Liver (tissue), 9 donors: Measurements from ENCODE around the gene KIF26B. TPM values are rescaled to one million over a fixed set of nuclear protein-coding genes. Genes with fewer than 3 reads are reported as not detected.

ENCODE experiments used
- DNase-seq: peaks from one replicate; pipeline ENCODE4 v3.0.0-alpha.2; 2017; ENCODE audit warnings: low spot score
- H3K27ac ChIP-seq, 2 donors: one replicate each; pipeline ENCODE4 v1.7.0; 2013; ENCODE audit warnings: inconsistent platforms in 2 of 2, low read length in 2 of 2, control low read depth in 1 of 2, low read depth in 1 of 2, mild to moderate bottlenecking in 1 of 2
- H3K27me3 ChIP-seq, 4 donors: one replicate each; pipeline versions ENCODE4 v1.6.1 to v1.7.0; 2013; ENCODE audit warnings: low read length in 3 of 4, inconsistent platforms in 1 of 4, mild to moderate bottlenecking in 1 of 4, moderate library complexity in 1 of 4; ENCODE audit not compliant: control insufficient read depth in 4 of 4, insufficient read depth in 4 of 4
- H3K36me3 ChIP-seq, 4 donors: one replicate each; pipeline versions ENCODE4 v1.6.1 to v1.7.0; 2013; ENCODE audit warnings: low read length in 3 of 4, mild to moderate bottlenecking in 3 of 4, low read depth in 1 of 4, moderate library complexity in 1 of 4; ENCODE audit not compliant: control insufficient read depth in 4 of 4, insufficient read depth in 3 of 4
- H3K4me1 ChIP-seq, 4 donors: one replicate each; pipeline versions ENCODE4 v1.6.1 to v1.7.0; 2013; ENCODE audit warnings: low read length in 3 of 4, mild to moderate bottlenecking in 3 of 4, moderate library complexity in 1 of 4; ENCODE audit not compliant: control insufficient read depth in 4 of 4, insufficient read depth in 4 of 4
- H3K4me3 ChIP-seq, 3 donors: one replicate each; pipeline versions ENCODE4 v1.6.1 to v1.7.0; 2013; ENCODE audit warnings: low read length in 3 of 3, control low read depth in 1 of 3, low read depth in 1 of 3, mild to moderate bottlenecking in 1 of 3
- H3K9ac ChIP-seq, 2 donors: one replicate each; pipeline ENCODE4 v1.7.0; 2013; ENCODE audit warnings: low read length in 2 of 2, mild to moderate bottlenecking in 2 of 2, moderate library complexity in 2 of 2, control low read depth in 1 of 2, low read depth in 1 of 2
- H3K9me3 ChIP-seq, 4 donors: one replicate each; pipeline versions ENCODE4 v1.6.1 to v1.7.0; 2013; ENCODE audit warnings: low read length in 3 of 4; ENCODE audit not compliant: control insufficient read depth in 4 of 4
- ATF3 ChIP-seq: IDR thresholded peaks from 2 replicates; pipeline ENCODE4 v1.6.1; 2016; ENCODE audit warnings: antibody characterized with exemption
- CTCF ChIP-seq: fragments of 150-350 bp; IDR thresholded peaks from 2 replicates; pipeline ENCODE4 v1.5.1; 2017; ENCODE audit warnings: improper control_type of control experiment, low read depth, low read length; ENCODE audit not compliant: missing input control
- EGR1 ChIP-seq, 2 donors: IDR thresholded peaks; 2 replicates each; pipeline ENCODE4 v1.6.1; 2016 to 2018; ENCODE audit warnings: antibody characterized with exemption in 2 of 2, low read depth in 2 of 2
- FOXA1 ChIP-seq: IDR thresholded peaks from 2 replicates; pipeline ENCODE4 v1.6.1; 2016; ENCODE audit warnings: antibody characterized with exemption
- FOXA2 ChIP-seq: IDR thresholded peaks from 2 replicates; pipeline ENCODE4 v1.6.1; 2016; ENCODE audit warnings: antibody characterized with exemption
- GABPA ChIP-seq, 2 donors: IDR thresholded peaks in 1 of 2; conservative IDR thresholded peaks in 1 of 2; 2 replicates each; pipeline ENCODE4 v1.6.1; 2016; ENCODE audit warnings: antibody characterized with exemption in 2 of 2, mild to moderate bottlenecking in 1 of 2, moderate library complexity in 1 of 2
- HNF4A ChIP-seq, 2 donors: conservative IDR thresholded peaks; 2 replicates each; pipeline ENCODE4 v1.6.1; 2016; ENCODE audit warnings: antibody characterized with exemption in 2 of 2, mild to moderate bottlenecking in 2 of 2
- HNF4G ChIP-seq: IDR thresholded peaks from 2 replicates; pipeline ENCODE4 v1.6.1; 2016; ENCODE audit warnings: antibody characterized with exemption
- JUND ChIP-seq, 2 donors: IDR thresholded peaks; 2 replicates each; pipeline ENCODE4 v1.6.1; 2016; ENCODE audit warnings: antibody characterized with exemption in 2 of 2
- NR2F2 ChIP-seq: IDR thresholded peaks from 2 replicates; pipeline ENCODE4 v1.6.1; 2016; ENCODE audit warnings: antibody characterized with exemption
- RAD21 ChIP-seq, 2 donors: IDR thresholded peaks; 2 replicates each; pipeline ENCODE4 v1.6.1; 2016; ENCODE audit warnings: antibody characterized with exemption in 2 of 2, mild to moderate bottlenecking in 2 of 2
- RXRA ChIP-seq, 2 donors: IDR thresholded peaks; 2 replicates each; pipeline ENCODE4 v1.6.1; 2017 to 2018; ENCODE audit warnings: antibody characterized with exemption in 2 of 2, mild to moderate bottlenecking in 1 of 2
- SP1 ChIP-seq: IDR thresholded peaks from 2 replicates; pipeline ENCODE4 v1.6.1; 2018; ENCODE audit warnings: antibody characterized with exemption, mild to moderate bottlenecking
- TAF1 ChIP-seq: conservative IDR thresholded peaks from 2 replicates; pipeline ENCODE4 v1.6.1; 2016; ENCODE audit warnings: antibody characterized with exemption, mild to moderate bottlenecking
- YY1 ChIP-seq: IDR thresholded peaks from 2 replicates; pipeline ENCODE4 v1.6.1; 2016; ENCODE audit warnings: antibody characterized with exemption, mild to moderate bottlenecking
- ZBTB33 ChIP-seq: IDR thresholded peaks from 2 replicates; pipeline ENCODE4 v1.6.1; 2016; ENCODE audit warnings: antibody characterized with exemption
- WGBS: extraction: QIAGEN DNeasy Blood & Tissue Kit; methylation state at CpG from one replicate; pipeline ENCODE4 v1.1.7; 2013; 5-methylcytosine and 5-hydroxymethylcytosine counted together
- polyA plus RNA-seq, 2 donors: library from polyadenylated mRNA; stranded (reverse) in 1 of 2; unstranded in 1 of 2; fragments of 200-250 nt in 1 of 2; fragments of >200 nt in 1 of 2; fragmentation: Nextera tagmentation in 1 of 2; extraction: Ambion mirVana in 1 of 2; gene quantifications; one replicate each; pipeline versions ENCODE4 v1.2.1 to v1.2.3, GENCODE V29; 2013 to 2015
- total RNA-seq, 2 donors: library from RNA; depleted of rRNA; stranded (reverse); fragments of >200 nt; gene quantifications; one replicate each; pipeline ENCODE4 v1.2.3, GENCODE V29; 2014
- TF ChIP-seq, protein P1 (sequence below): IDR thresholded peaks from 2 replicates; pipeline ENCODE4 v1.6.1; 2016; ENCODE audit warnings: antibody characterized with exemption
- TF ChIP-seq, protein P2 (sequence below): IDR thresholded peaks from 2 replicates; pipeline ENCODE4 v1.6.1; 2016; ENCODE audit warnings: antibody characterized with exemption, mild to moderate bottlenecking
- donor health status: healthy.
- donor health status: healthy.
- donor health status: healthy.
- donor health status: healthy.
- donor health status: healthy.

The KIF26B gene
- total and polyA plus RNA-seq, 4 donors, result 0.10 to 1.7 (median 0.34) TPM

GRCh38 chr1:245440922-245441321 is 286.1 kb downstream of the KIF26B start:
- no peak overlapping the region for H3K9ac ChIP-seq
- no peak overlapping the region for H3K4me3 ChIP-seq
- no peaks in the 10 kb centered on the region for H3K36me3 ChIP-seq
- no peak for DNase-seq
- H3K4me1 ChIP-seq, result no peaks in the 10 kb centered on the region
- WGBS, result 63% methylated on average over 7 of the region's 7 CpGs
- no peaks in the 10 kb centered on the region for H3K9me3 ChIP-seq
- H3K27me3 ChIP-seq, result no peaks in the 10 kb centered on the region
- TF ChIP-seq HNF4G (no peak), HNF4A (conservative IDR thresholded peaks at IDR 0.05) (no peak), YY1 (no peak), CTCF (no peak), RAD21 (IDR thresholded peaks at IDR 0.05) (no peak), ZBTB33 (no peak), ATF3 (no peak), JUND (IDR thresholded peaks at IDR 0.05) (no peak), TAF1 (no peak), SP1 (no peak), EGR1 (IDR thresholded peaks at IDR 0.05; ENCODE audit: low read depth in 2 of 2) (no peak), NR2F2 (no peak), FOXA1 (no peak), RXRA (IDR thresholded peaks at IDR 0.05) (no peak), GABPA (IDR thresholded peaks at IDR 0.05 in 1 of 2, conservative IDR thresholded peaks at IDR 0.05 in 1 of 2) (no peak), FOXA2 (no peak)
- TF ChIP-seq, protein P1, sequence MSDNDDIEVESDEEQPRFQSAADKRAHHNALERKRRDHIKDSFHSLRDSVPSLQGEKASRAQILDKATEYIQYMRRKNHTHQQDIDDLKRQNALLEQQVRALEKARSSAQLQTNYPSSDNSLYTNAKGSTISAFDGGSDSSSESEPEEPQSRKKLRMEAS, result no peak
- TF ChIP-seq, protein P2, sequence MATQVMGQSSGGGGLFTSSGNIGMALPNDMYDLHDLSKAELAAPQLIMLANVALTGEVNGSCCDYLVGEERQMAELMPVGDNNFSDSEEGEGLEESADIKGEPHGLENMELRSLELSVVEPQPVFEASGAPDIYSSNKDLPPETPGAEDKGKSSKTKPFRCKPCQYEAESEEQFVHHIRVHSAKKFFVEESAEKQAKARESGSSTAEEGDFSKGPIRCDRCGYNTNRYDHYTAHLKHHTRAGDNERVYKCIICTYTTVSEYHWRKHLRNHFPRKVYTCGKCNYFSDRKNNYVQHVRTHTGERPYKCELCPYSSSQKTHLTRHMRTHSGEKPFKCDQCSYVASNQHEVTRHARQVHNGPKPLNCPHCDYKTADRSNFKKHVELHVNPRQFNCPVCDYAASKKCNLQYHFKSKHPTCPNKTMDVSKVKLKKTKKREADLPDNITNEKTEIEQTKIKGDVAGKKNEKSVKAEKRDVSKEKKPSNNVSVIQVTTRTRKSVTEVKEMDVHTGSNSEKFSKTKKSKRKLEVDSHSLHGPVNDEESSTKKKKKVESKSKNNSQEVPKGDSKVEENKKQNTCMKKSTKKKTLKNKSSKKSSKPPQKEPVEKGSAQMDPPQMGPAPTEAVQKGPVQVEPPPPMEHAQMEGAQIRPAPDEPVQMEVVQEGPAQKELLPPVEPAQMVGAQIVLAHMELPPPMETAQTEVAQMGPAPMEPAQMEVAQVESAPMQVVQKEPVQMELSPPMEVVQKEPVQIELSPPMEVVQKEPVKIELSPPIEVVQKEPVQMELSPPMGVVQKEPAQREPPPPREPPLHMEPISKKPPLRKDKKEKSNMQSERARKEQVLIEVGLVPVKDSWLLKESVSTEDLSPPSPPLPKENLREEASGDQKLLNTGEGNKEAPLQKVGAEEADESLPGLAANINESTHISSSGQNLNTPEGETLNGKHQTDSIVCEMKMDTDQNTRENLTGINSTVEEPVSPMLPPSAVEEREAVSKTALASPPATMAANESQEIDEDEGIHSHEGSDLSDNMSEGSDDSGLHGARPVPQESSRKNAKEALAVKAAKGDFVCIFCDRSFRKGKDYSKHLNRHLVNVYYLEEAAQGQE, result no peak
- H3K27ac ChIP-seq, result no peak overlapping the region
